ENCODE data around the gene ZNF469.

ZNF469 gene

GRCh38 chr16:88429387-88430184 lies 46.8 kb downstream of the ZNF469 start:
- DNase-seq, result no peak

DNA sequence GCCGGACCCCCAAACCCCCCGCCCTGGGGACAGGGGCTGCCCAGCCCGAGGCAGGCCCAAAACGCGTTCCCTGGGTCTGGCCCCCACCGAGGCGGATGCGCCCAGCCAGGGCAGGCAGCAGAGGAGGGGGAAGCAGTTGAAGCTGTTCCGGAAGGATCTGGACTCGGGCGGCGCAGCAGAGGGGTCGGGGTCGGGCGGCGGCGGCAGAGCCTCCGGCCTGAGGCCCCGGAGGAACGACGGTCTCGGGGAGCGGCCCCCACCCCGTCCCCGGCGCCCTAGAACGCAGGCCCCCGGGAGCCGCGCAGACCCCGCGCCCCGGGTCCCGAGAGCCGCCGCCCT lies 47.4 kb downstream of the ZNF469 start:
- peak; percentile 32 for DNase-seq

GRCh38 chr16:88430524-88431446 lies 48.0 kb downstream of the ZNF469 start:
- DNase-seq, result peak; percentile 59

DNA sequence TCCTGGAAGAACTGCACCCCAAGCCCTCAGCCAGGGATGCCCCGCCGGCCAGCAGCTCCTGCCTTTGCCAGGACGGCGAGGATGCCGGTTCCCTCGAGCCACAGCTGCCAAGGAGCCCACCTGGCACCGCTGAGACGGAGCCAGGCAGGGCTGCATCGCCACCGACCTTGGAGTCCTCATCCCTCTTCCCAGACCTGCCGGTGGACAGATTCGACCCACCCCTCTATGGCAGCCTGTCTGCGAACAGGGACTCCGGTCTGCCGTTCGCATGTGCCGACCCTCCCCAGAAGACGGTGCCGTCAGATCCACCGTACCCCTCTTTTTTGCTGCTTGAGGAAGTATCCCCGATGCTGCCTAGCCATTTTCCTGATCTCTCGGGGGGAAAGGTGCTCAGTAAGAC lies 48.9 kb downstream of the ZNF469 start:
- no peak for DNase-seq

DNA sequence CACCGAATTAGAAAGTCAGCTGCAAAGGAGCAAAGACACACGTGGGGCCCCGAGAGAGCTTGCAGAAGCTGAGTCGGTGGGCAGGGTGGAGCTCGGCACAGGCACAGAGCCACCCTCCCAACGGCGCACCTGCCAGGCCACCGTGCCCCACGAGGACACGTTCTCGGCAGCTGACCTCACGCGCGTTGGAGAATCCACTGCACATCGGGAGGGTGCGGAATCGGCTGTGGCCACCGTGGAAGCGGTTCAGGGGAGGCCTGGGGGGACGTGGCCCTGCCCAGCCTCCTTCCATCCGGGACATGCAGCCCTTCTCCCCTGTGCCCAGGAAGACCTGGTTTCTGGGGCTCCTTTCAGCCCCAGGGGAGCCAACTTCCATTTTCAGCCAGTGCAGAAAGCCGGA lies 49.4 kb downstream of the ZNF469 start:
- no peak for DNase-seq
